ENCODE results near the gene NEBL.

The NEBL gene

GRCh38 chr10:20919481-20919880, 22.4 kb upstream of the NEBL start:
- no peak for TF ChIP-seq ZNF274 (IDR thresholded peaks at IDR 0.05; ENCODE audit: low read depth, low read length)
- no peak overlapping the region for H3K4me3 ChIP-seq (ENCODE audit: low read length)

GRCh38 chr10:20916976-20917375, 19.9 kb upstream of the NEBL start:
- no peak overlapping the region for H3K4me3 ChIP-seq (ENCODE audit: low read length)

GRCh38 chr10:20912969-20913368, 15.9 kb upstream of the NEBL start:
- H3K4me3 ChIP-seq (ENCODE audit: low read length): no peak overlapping the region
- TF ChIP-seq ZNF274 (IDR thresholded peaks at IDR 0.05; ENCODE audit: low read depth, low read length): no peak

More at GRCh38 chr10:20916976-20917375, 19.9 kb upstream of the NEBL start:
- no peak for TF ChIP-seq ZNF274 (IDR thresholded peaks at IDR 0.05; ENCODE audit: low read depth, low read length)

GRCh38 chr10:20911626-20912025, 14.5 kb upstream of the NEBL start:
- H3K4me3 ChIP-seq (ENCODE audit: low read length): no peak overlapping the region
- TF ChIP-seq ZNF274 (IDR thresholded peaks at IDR 0.05; ENCODE audit: low read depth, low read length): no peak

GRCh38 chr10:20909801-20910200, 12.7 kb upstream of the NEBL start:
- no peak overlapping the region for H3K4me3 ChIP-seq (ENCODE audit: low read length)
- TF ChIP-seq ZNF274 (IDR thresholded peaks at IDR 0.05; ENCODE audit: low read depth, low read length): no peak

GRCh38 chr10:20908391-20908790, 11.3 kb upstream of the NEBL start:
- TF ChIP-seq ZNF274 (IDR thresholded peaks at IDR 0.05; ENCODE audit: low read depth, low read length): no peak
- H3K4me3 ChIP-seq (ENCODE audit: low read length): no peak overlapping the region

GRCh38 chr10:20903635-20904390, 6.7 kb upstream of the NEBL start:
- no peak overlapping the region for H3K4me3 ChIP-seq (ENCODE audit: low read length)
- TF ChIP-seq ZNF274 (IDR thresholded peaks at IDR 0.05; ENCODE audit: low read depth, low read length): no peak

GRCh38 chr10:20901110-20901509, 4.0 kb upstream of the NEBL start:
- H3K4me3 ChIP-seq (ENCODE audit: low read length): no peak overlapping the region
- no peak for TF ChIP-seq ZNF274 (IDR thresholded peaks at IDR 0.05; ENCODE audit: low read depth, low read length)

GRCh38 chr10:20898866-20899535, 1.9 kb upstream of the NEBL start:
- no peak for TF ChIP-seq ZNF274 (IDR thresholded peaks at IDR 0.05; ENCODE audit: low read depth, low read length)

GRCh38 chr10:20893297-20893696, 3.8 kb downstream of the NEBL start:
- no peak for TF ChIP-seq ZNF274 (IDR thresholded peaks at IDR 0.05; ENCODE audit: low read depth, low read length)
- no peak overlapping the region for H3K4me3 ChIP-seq (ENCODE audit: low read length)

More at GRCh38 chr10:20898866-20899535, 1.9 kb upstream of the NEBL start:
- no peak overlapping the region for H3K4me3 ChIP-seq (ENCODE audit: low read length)

- no peak overlapping the region for H3K4me3 ChIP-seq (ENCODE audit: low read length)
- TF ChIP-seq ZNF274 (IDR thresholded peaks at IDR 0.05; ENCODE audit: low read depth, low read length): no peak
Observed at GRCh38 chr10:20892796-20893195, 4.3 kb downstream of the NEBL start.

- no peak for TF ChIP-seq ZNF274 (IDR thresholded peaks at IDR 0.05; ENCODE audit: low read depth, low read length)
- H3K4me3 ChIP-seq (ENCODE audit: low read length): no peak overlapping the region
Observed at GRCh38 chr10:20892011-20892585, 5.0 kb downstream of the NEBL start.

GRCh38 chr10:20891338-20891714, 5.8 kb downstream of the NEBL start:
- no peak overlapping the region for H3K4me3 ChIP-seq (ENCODE audit: low read length)
- no peak for TF ChIP-seq ZNF274 (IDR thresholded peaks at IDR 0.05; ENCODE audit: low read depth, low read length)

GRCh38 chr10:20890491-20891337, 6.4 kb downstream of the NEBL start:
- no peak for TF ChIP-seq ZNF274 (IDR thresholded peaks at IDR 0.05; ENCODE audit: low read depth, low read length)
- no peak overlapping the region for H3K4me3 ChIP-seq (ENCODE audit: low read length)
